Body of pancreas (tissue), 4 donors: ENCODE data around the gene SH3PXD2B. TPM values are rescaled to one million over a fixed set of nuclear protein-coding genes. Genes with fewer than 3 reads are reported as not detected.

Experiments
- ATAC-seq: fragments of 150-250 bp; one replicate; pipeline ENCODE4 v1.9.1; 2016
- DNase-seq, 4 donors: peaks; one replicate each; pipeline ENCODE4 v3.0.0-alpha.2; 2019
- H3K27ac ChIP-seq, 4 donors: fragments of 200-600 bp; sonication (generic); 1 replicate in 3 of 4; 2 replicates in 1 of 4; pipeline versions ENCODE4 v1.5.1 to v1.6.1; 2016 to 2019; ENCODE audit warnings: mild to moderate bottlenecking in 1 of 4, mixed read lengths in 1 of 4, moderate library complexity in 1 of 4
- H3K27me3 ChIP-seq, 2 donors: fragments of 200-600 bp; sonication (generic); one replicate each; pipeline ENCODE4 v1.6.0; 2016; ENCODE audit warnings: mild to moderate bottlenecking in 1 of 2
- H3K36me3 ChIP-seq, 2 donors: fragments of 200-600 bp; sonication (generic); replicated peaks in 1 of 2; 2 replicates each; pipeline ENCODE4 v1.5.1; 2016; ENCODE audit warnings: low read depth in 2 of 2; ENCODE audit not compliant: insufficient read depth in 1 of 2
- H3K4me1 ChIP-seq: fragments of 200-600 bp; sonication (generic); one replicate; pipeline ENCODE4 v1.6.0; 2016
- H3K4me3 ChIP-seq, 2 donors: fragments of 200-600 bp; sonication (generic); 1 replicate in 1 of 2; 2 replicates in 1 of 2; pipeline ENCODE4 v1.5.1; 2016 to 2019
- H3K9me3 ChIP-seq, 3 donors: fragments of 200-600 bp; sonication (generic); 1 replicate in 2 of 3; 2 replicates in 1 of 3; pipeline ENCODE4 v1.5.1; 2016
- POLR2A ChIP-seq, 3 donors: fragments of 450-650 bp; IDR thresholded peaks; one replicate each; pipeline ENCODE4 v1.6.1; 2016; ENCODE audit warnings: antibody characterized with exemption in 3 of 3, mild to moderate bottlenecking in 2 of 3
- WGBS, 2 donors: methylation state at CpG; one replicate each; pipeline ENCODE4 v1.1.5; 2017; 5-methylcytosine and 5-hydroxymethylcytosine counted together
- intact Hi-C: fragments of 100-400 bp; cut with DNase I; formaldehyde crosslinking; loops from one replicate; pipeline ENCODE4 v1.15.1; 2023
- total RNA-seq, 2 donors: library from RNA; depleted of rRNA; stranded (reverse); fragments of >200 nt; gene quantifications; one replicate each; pipeline ENCODE4 v1.1.0, GENCODE V29; 2016
- TF ChIP-seq, protein P1 (sequence below), 7 experiments: fragments of 450-650 bp in 4 of 7; fragments of 200-600 bp in 3 of 7; sonication (generic) in 3 of 7; IDR thresholded peaks; one replicate each; pipeline ENCODE4 v1.5.1; 2016 to 2019; ENCODE audit warnings: antibody characterized with exemption in 7 of 7

SH3PXD2B gene
- total RNA-seq, 2 donors from 2014 or later: 9.9 to 16.9 TPM

- no peak for TF ChIP-seq POLR2A (IDR thresholded peaks at IDR 0.05)
- TF ChIP-seq, protein P1, sequence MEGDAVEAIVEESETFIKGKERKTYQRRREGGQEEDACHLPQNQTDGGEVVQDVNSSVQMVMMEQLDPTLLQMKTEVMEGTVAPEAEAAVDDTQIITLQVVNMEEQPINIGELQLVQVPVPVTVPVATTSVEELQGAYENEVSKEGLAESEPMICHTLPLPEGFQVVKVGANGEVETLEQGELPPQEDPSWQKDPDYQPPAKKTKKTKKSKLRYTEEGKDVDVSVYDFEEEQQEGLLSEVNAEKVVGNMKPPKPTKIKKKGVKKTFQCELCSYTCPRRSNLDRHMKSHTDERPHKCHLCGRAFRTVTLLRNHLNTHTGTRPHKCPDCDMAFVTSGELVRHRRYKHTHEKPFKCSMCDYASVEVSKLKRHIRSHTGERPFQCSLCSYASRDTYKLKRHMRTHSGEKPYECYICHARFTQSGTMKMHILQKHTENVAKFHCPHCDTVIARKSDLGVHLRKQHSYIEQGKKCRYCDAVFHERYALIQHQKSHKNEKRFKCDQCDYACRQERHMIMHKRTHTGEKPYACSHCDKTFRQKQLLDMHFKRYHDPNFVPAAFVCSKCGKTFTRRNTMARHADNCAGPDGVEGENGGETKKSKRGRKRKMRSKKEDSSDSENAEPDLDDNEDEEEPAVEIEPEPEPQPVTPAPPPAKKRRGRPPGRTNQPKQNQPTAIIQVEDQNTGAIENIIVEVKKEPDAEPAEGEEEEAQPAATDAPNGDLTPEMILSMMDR (IDR thresholded peaks at IDR 0.05): no peak
- Histone ChIP-seq H3K27me3 (peaks cover 0 to 3% of the 10 kb centered on the region in 2 donors), H3K9me3 (no peaks in the 10 kb centered on the region), H3K4me1 (no peaks in the 10 kb centered on the region), H3K27ac (no peak overlapping the region), H3K4me3 (no peak overlapping the region), H3K36me3 (no peaks in the 10 kb centered on the region)
- WGBS, 2 donors: 90 to 92% methylated on average over 12 of the region's 12 CpGs
- no peak for DNase-seq
- intact Hi-C loops: no loop called here
- no peak for ATAC-seq
Observed at GRCh38 chr5:172486451-172486850, 32.1 kb upstream of the SH3PXD2B start.

- Histone ChIP-seq H3K4me1 (no peaks in the 10 kb centered on the region), H3K27ac (no peak overlapping the region), H3K9me3 (no peaks in the 10 kb centered on the region), H3K36me3 (no peaks in the 10 kb centered on the region), H3K27me3 (peaks cover 0 to 3% of the 10 kb centered on the region in 2 donors), H3K4me3 (no peak overlapping the region)
- ATAC-seq: no peak
- intact Hi-C loops: no loop called here
- TF ChIP-seq, protein P1 (IDR thresholded peaks at IDR 0.05): no peak
- no peak for TF ChIP-seq POLR2A (IDR thresholded peaks at IDR 0.05)
- DNase-seq: no peak
- WGBS, 2 donors: 71 to 79% methylated on average over 3 of the region's 3 CpGs
Observed at GRCh38 chr5:172485511-172486202, 31.3 kb upstream of the SH3PXD2B start.

GRCh38 chr5:172484664-172485063 is 30.3 kb upstream of the SH3PXD2B start:
- intact Hi-C loops: no loop called here

GRCh38 chr5:172482156-172483020 is 28.1 kb upstream of the SH3PXD2B start:
- DNase-seq (no peak), ATAC-seq (no peak)
- intact Hi-C loops: loop anchor here (2.0 kb wide), 1 partner anchor 220 kb away; no protein-coding TSS in a partner anchor
- 80 to 86% methylated on average over 14 to 15 of the region's 15 CpGs for WGBS, 2 donors
- no peaks in the 10 kb centered on the region for H3K36me3 ChIP-seq
- TF ChIP-seq, protein P1 (IDR thresholded peaks at IDR 0.05): no peak
- TF ChIP-seq POLR2A (IDR thresholded peaks at IDR 0.05): no peak
- H3K27ac ChIP-seq: no peak overlapping the region
- no peaks in the 10 kb centered on the region for H3K9me3 ChIP-seq
- H3K27me3 ChIP-seq: peaks cover 0 to 3% of the 10 kb centered on the region in 2 donors
- H3K4me1 ChIP-seq: no peaks in the 10 kb centered on the region
- H3K4me3 ChIP-seq: no peak overlapping the region

More at GRCh38 chr5:172484664-172485063, 30.3 kb upstream of the SH3PXD2B start:
- DNase-seq (no peak), ATAC-seq (no peak)
- no peaks in the 10 kb centered on the region for H3K36me3 ChIP-seq
- 60 to 62% methylated on average over 7 to 9 of the region's 9 CpGs for WGBS, 2 donors
- H3K27ac ChIP-seq: no peak overlapping the region
- TF ChIP-seq, protein P1 (IDR thresholded peaks at IDR 0.05): no peak
- TF ChIP-seq POLR2A (IDR thresholded peaks at IDR 0.05): no peak
- H3K4me1 ChIP-seq: no peaks in the 10 kb centered on the region
- H3K9me3 ChIP-seq: no peaks in the 10 kb centered on the region
- H3K4me3 ChIP-seq: no peak overlapping the region
- H3K27me3 ChIP-seq: peaks cover 0 to 3% of the 10 kb centered on the region in 2 donors
